ENCODE data around the gene TRIM41.

Gene TRIM41

GRCh38 chr5:181235323-181235688, 12.2 kb downstream of the TRIM41 start:
- H3K4me3 ChIP-seq (ENCODE audit: low read depth, low read length) = no peak overlapping the region
- no peak for TF ChIP-seq CTCF (conservative IDR thresholded peaks at IDR 0.05; ENCODE audit: low read depth, low read length)
- no peak for DNase-seq (ENCODE audit: low read depth)

GRCh38 chr5:181235689-181236366, 12.7 kb downstream of the TRIM41 start:
- no peak for DNase-seq (ENCODE audit: low read depth)
- no peak for TF ChIP-seq CTCF (conservative IDR thresholded peaks at IDR 0.05; ENCODE audit: low read depth, low read length)
- H3K4me3 ChIP-seq (ENCODE audit: low read depth, low read length) = no peak overlapping the region

GRCh38 chr5:181236471-181236870, 13.4 kb downstream of the TRIM41 start:
- TF ChIP-seq CTCF (conservative IDR thresholded peaks at IDR 0.05; ENCODE audit: low read depth, low read length) = no peak
- no peak for DNase-seq (ENCODE audit: low read depth)
- H3K4me3 ChIP-seq (ENCODE audit: low read depth, low read length) = no peak overlapping the region

- no peak for DNase-seq (ENCODE audit: low read depth)
- no peak overlapping the region for H3K4me3 ChIP-seq (ENCODE audit: low read depth, low read length)
- no peak for TF ChIP-seq CTCF (conservative IDR thresholded peaks at IDR 0.05; ENCODE audit: low read depth, low read length)
Observed at GRCh38 chr5:181236954-181237641, 14.0 kb downstream of the TRIM41 start.

GRCh38 chr5:181237729-181238385, 14.8 kb downstream of the TRIM41 start:
- TF ChIP-seq CTCF (conservative IDR thresholded peaks at IDR 0.05; ENCODE audit: low read depth, low read length) = no peak
- no peak overlapping the region for H3K4me3 ChIP-seq (ENCODE audit: low read depth, low read length)

GRCh38 chr5:181239062-181239663, 16.1 kb downstream of the TRIM41 start:
- DNase-seq (ENCODE audit: low read depth) = no peak
- no peak overlapping the region for H3K4me3 ChIP-seq (ENCODE audit: low read depth, low read length)
- no peak for TF ChIP-seq CTCF (conservative IDR thresholded peaks at IDR 0.05; ENCODE audit: low read depth, low read length)

More at GRCh38 chr5:181237729-181238385, 14.8 kb downstream of the TRIM41 start:
- DNase-seq (ENCODE audit: low read depth) = no peak

Data from choroid plexus epithelial cell (primary cell).